Activated CD4-positive, alpha-beta T cell treated with anti-CD3 and anti-CD28 coated beads for 36 hours (primary cell): ENCODE results near the gene CREB1. TPM values are rescaled to one million over a fixed set of nuclear protein-coding genes. Genes with fewer than 3 reads are reported as not detected.
A peak's percentile ranks its signal among the peaks of the same experiment; 100 is the strongest.

Experiments used
- ATAC-seq: fragments of 200-7000 bp; cut with Tn5 transposase; one replicate; pipeline ENCODE4 v1.10.0; 2021; ENCODE audit warnings: mild to moderate bottlenecking, moderate library complexity
- CTCF ChIA-PET: fragments of 350-600 bp; sonication (Branson Sonifier 250); formaldehyde crosslinking; loops from one replicate; lab custom pipeline; 2021; ENCODE audit warnings: antibody characterized with exemption; lab: Charles Lee
- POLR2A ChIA-PET: fragments of 350-600 bp; sonication (Branson Sonifier 250); formaldehyde crosslinking; loops from one replicate; lab custom pipeline; 2021; ENCODE audit warnings: antibody characterized with exemption, inconsistent platforms; lab: Charles Lee
- DNase-seq: peaks from one replicate; pipeline ENCODE4 v3.0.0-alpha.2; 2020
- H3K27ac Mint-ChIP-seq: one replicate; pipeline ENCODE4 v1.8.0; 2021; ENCODE audit warnings: mixed read lengths
- H3K27me3 Mint-ChIP-seq: one replicate; pipeline ENCODE4 v1.8.0; 2021; ENCODE audit warnings: mixed read lengths
- H3K36me3 Mint-ChIP-seq: one replicate; pipeline ENCODE4 v1.8.0; 2021; ENCODE audit warnings: low read depth, mixed read lengths
- H3K4me1 Mint-ChIP-seq: one replicate; pipeline ENCODE4 v1.8.0; 2021; ENCODE audit warnings: mixed read lengths
- H3K4me3 Mint-ChIP-seq: one replicate; pipeline ENCODE4 v1.8.0; 2021; ENCODE audit warnings: mild to moderate bottlenecking, moderate library complexity, mixed read lengths
- H3K9me3 Mint-ChIP-seq: one replicate; pipeline ENCODE4 v1.8.0; 2021; ENCODE audit warnings: low read depth, mixed read lengths
- intact Hi-C, 2 experiments: fragments of 100-400 bp; cut with DNase I in 1 of 2; cut with micrococcal nuclease in 1 of 2; formaldehyde crosslinking; loops; one replicate each; pipeline versions ENCODE4 v1.14.2 to v1.15.1; 2022 to 2024; cut with DNase I, micrococcal nuclease
- total RNA-seq, 2 experiments: library from RNA; stranded (reverse); gene quantifications; one replicate each; pipeline ENCODE4 v1.2.3, GENCODE V29; 2021

Gene CREB1
- total RNA-seq, 2 experiments from 2014 or later, result 85.4 to 136 TPM

DNA sequence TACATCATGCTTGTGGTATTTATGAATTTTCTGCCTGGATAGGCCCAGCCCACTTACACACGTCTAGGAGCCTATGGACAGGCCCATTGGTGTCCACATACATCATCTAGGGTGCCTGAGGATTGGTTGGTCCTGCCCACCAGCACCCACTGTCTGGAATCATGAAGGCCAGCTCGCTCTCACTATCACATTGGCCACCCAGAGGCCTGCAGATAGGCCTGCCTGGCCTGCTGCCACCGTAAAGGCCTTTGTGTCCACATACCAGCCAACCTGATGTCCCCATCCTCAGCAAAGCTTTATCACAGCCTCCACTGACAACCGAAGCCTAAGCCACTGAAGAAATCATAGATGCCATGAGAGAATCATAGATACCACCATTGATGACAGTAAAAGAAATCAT is 55.2 kb downstream of the CREB1 start:
- ChIA-PET POLR2A (no interaction called here), CTCF (no interaction called here)
- Mint-ChIP-seq H3K27me3 (no peaks in the 10 kb centered on the region), H3K36me3 (peaks cover 72% of the 10 kb centered on the region), H3K4me3 (no peak overlapping the region), H3K4me1 (peaks cover 9% of the 10 kb centered on the region), H3K27ac (no peak overlapping the region), H3K9me3 (peaks cover 1% of the 10 kb centered on the region)
- ATAC-seq, result no peak
- DNase-seq, result no peak
- intact Hi-C loops, result no loop called here

DNA sequence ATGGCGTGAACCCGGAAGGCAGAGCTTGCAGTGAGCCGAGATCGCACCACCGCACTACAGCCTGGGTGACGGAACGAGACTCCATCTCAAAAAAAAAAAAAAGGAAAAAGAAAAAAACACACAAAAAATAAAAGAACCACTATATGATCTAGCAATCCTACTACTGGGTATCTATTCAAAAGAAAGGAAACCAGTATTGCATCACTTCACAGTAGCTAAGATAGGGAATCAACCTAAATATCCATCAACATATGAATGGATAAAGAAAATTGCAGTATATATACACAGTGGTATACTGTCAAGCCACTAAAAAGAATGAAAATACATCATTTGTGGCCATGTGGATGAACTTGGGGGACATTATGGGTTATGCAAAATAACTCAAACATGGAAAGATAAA is 57.5 kb downstream of the CREB1 start:
- Mint-ChIP-seq H3K4me1 (peaks cover 9% of the 10 kb centered on the region), H3K27me3 (no peaks in the 10 kb centered on the region), H3K4me3 (no peak overlapping the region), H3K9me3 (peaks cover 7% of the 10 kb centered on the region), H3K27ac (peak overlapping the region; percentile 47), H3K36me3 (peaks cover 83% of the 10 kb centered on the region)
- POLR2A ChIA-PET, result no interaction called here
- CTCF ChIA-PET, result no interaction called here
- DNase-seq (no peak), ATAC-seq (no peak)
- intact Hi-C loops, result no loop called here

DNA sequence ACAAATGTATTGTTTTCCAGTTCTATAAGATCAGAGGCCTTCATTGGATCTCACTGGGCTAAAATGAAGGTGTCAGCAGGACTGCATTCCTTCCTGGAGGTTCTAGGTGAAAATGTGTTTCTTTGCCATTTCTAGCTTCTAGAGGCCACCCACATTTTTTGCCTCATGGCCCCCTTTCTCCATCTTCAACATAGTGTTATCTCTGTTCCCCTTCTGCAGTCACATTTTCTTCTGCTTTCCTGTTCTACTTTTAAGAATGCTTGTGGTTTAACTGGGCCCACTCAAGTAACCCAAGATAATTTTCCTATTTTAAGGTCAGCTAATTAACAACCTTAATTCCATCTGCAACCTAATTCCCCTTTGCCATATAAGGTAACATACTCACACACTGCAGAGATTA is 59.4 kb downstream of the CREB1 start:
- no peak overlapping the region for H3K4me3 Mint-ChIP-seq
- H3K27ac Mint-ChIP-seq, result no peak overlapping the region
- ChIA-PET POLR2A (no interaction called here), CTCF (interaction anchor here (0.7 kb wide), 1 partner anchor 361 kb away, joined by 4 read pairs; no protein-coding TSS in a partner anchor)
- peaks cover 12% of the 10 kb centered on the region for H3K9me3 Mint-ChIP-seq
- no peaks in the 10 kb centered on the region for H3K27me3 Mint-ChIP-seq
- intact Hi-C loops, result no loop called here
- DNase-seq (no peak), ATAC-seq (no peak)
- peaks cover 12% of the 10 kb centered on the region for H3K4me1 Mint-ChIP-seq
- H3K36me3 Mint-ChIP-seq, result peaks cover 85% of the 10 kb centered on the region

DNA sequence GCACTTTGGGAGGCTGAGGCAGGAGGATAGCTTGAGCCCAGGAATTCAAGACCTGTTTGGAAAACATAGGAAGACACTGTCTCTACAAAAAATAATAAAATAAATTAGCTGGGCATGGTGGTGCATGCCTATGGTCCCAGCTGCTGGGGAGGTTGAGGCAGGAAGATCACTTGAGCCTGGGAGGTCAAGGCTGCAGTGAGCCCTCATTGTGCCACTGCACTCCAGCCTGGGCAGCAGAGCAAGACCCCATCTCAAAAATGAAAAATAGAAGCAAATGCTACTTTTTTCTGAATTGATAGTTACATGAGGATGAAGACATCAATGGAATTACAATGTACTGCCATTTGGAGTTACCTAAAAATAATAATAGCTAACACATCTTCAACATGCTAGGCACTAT is 63.5 kb downstream of the CREB1 start:
- H3K4me1 Mint-ChIP-seq, result peaks cover 11% of the 10 kb centered on the region
- H3K4me3 Mint-ChIP-seq, result no peak overlapping the region
- peaks cover 12% of the 10 kb centered on the region for H3K9me3 Mint-ChIP-seq
- no peak overlapping the region for H3K27ac Mint-ChIP-seq
- ATAC-seq (no peak), DNase-seq (no peak)
- H3K36me3 Mint-ChIP-seq, result peaks cover 64% of the 10 kb centered on the region
- intact Hi-C loops, result no loop called here
- no peaks in the 10 kb centered on the region for H3K27me3 Mint-ChIP-seq
- ChIA-PET CTCF (interaction anchor here (0.7 kb wide), 1 partner anchor 27 kb away, joined by 3 read pairs; no protein-coding TSS in a partner anchor), POLR2A (no interaction called here)

DNA sequence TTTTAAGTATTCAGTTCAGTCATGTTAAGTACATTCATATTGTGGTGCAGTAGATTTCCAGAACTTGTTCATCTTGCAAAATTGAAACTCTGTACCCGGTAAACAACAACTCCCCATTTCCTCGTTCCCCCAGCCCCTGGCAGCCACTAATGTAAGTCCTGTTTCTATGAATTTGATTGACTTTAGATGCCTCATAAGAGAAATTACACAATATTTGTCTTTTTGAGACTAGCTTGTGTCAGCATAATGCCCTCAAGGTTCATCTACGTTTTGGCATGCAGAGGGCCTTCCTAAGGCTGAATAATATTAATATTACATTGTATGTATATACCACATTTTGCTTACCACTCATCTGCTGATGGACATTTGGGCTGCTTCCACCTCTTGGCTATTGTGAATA is 64.5 kb downstream of the CREB1 start:
- Mint-ChIP-seq H3K4me3 (no peak overlapping the region), H3K27ac (peak overlapping the region; percentile 3), H3K9me3 (peaks cover 12% of the 10 kb centered on the region), H3K4me1 (peaks cover 6% of the 10 kb centered on the region), H3K27me3 (no peaks in the 10 kb centered on the region), H3K36me3 (peaks cover 58% of the 10 kb centered on the region)
- intact Hi-C loops, result no loop called here
- ChIA-PET CTCF (no interaction called here), POLR2A (no interaction called here)
- ATAC-seq, result no peak
- DNase-seq, result no peak

DNA sequence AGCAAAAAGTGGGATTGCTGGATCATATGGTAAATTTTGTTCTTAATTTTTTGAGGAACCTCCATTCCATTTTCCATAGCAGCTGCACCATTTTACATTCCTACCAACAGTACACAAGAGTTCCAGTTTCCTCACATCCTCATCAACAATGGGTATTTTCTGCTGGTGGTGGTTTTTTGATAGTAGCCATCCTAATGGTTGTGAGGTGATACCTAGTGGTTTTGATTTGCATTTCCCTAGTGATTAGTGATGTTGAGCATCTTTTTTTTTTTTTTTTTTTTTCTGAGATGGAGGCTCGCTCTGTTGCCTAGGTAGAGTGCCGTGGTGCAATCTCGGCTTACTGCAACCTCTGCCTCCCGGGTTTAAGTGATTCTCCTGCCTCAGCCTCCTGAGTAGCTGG is 65.0 kb downstream of the CREB1 start:
- Mint-ChIP-seq H3K4me3 (no peak overlapping the region), H3K9me3 (peaks cover 11% of the 10 kb centered on the region), H3K36me3 (peaks cover 55% of the 10 kb centered on the region), H3K4me1 (peaks cover 5% of the 10 kb centered on the region), H3K27ac (no peak overlapping the region), H3K27me3 (no peaks in the 10 kb centered on the region)
- intact Hi-C loops, result no loop called here
- ChIA-PET POLR2A (no interaction called here), CTCF (no interaction called here)
- ATAC-seq (no peak), DNase-seq (no peak)

DNA sequence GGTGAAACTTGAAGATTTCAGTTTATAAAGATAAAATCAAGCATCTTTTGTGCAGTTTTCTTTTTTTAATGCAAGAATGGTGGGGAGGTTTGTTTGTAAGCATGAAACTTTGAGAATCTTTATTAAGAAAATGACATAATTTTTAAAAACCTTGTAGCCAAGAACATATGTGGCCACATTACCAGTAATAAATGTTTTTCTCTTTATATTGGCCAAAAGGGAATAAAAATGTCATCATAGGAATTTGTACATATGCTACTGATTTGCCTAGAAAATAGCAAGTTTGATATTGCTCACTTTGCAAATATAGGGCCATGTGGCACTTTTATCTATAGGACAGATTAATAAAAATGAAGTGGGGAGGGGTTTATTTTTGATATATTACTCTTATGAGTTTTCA is 69.9 kb downstream of the CREB1 start:
- H3K36me3 Mint-ChIP-seq, result peaks cover 24% of the 10 kb centered on the region
- POLR2A ChIA-PET, result no interaction called here

DNA sequence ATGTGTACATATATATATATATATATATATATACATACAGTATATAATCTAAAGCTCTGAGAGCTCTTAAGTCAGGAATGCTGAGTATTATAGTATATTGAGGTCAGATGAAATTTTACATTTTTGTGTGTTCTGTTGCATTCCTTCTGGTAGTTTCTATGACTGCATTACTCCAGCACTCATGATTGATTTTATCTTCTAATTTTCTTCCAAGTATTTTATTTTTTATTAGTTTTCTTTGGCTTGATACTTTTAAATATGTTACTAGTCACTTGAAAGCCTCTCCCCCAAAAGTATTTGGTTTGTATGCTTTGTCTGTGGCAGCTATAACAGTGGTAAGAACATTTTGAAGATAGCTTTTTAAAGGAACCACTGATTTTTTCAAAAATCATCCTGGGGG is 70.5 kb downstream of the CREB1 start:
- no peaks in the 10 kb centered on the region for H3K9me3 Mint-ChIP-seq
- peaks cover 27% of the 10 kb centered on the region for H3K36me3 Mint-ChIP-seq
- H3K27me3 Mint-ChIP-seq, result no peaks in the 10 kb centered on the region
- POLR2A ChIA-PET, result no interaction called here
- no peak overlapping the region for H3K27ac Mint-ChIP-seq
- intact Hi-C loops, result no loop called here
- peaks cover 11% of the 10 kb centered on the region for H3K4me1 Mint-ChIP-seq
- DNase-seq (no peak), ATAC-seq (no peak)
- H3K4me3 Mint-ChIP-seq, result no peak overlapping the region
- CTCF ChIA-PET, result interaction anchor here (1.1 to 1.2 kb wide), 2 partner anchors 14 to 24 kb away, joined by 3 to 5 read pairs; partner anchors contain the start of gene METTL21A

More for the DNA sequence above, 69.9 kb downstream of the CREB1 start:
- no peaks in the 10 kb centered on the region for H3K27me3 Mint-ChIP-seq
- no peaks in the 10 kb centered on the region for H3K9me3 Mint-ChIP-seq
- H3K4me1 Mint-ChIP-seq, result peaks cover 11% of the 10 kb centered on the region
- no peak overlapping the region for H3K27ac Mint-ChIP-seq
- DNase-seq (no peak), ATAC-seq (no peak)
- CTCF ChIA-PET, result interaction anchor here (1.1 kb wide), 1 partner anchor 25 kb away, joined by 5 read pairs; the partner anchor contains the start of gene METTL21A
- intact Hi-C loops, result no loop called here
- H3K4me3 Mint-ChIP-seq, result no peak overlapping the region

DNA sequence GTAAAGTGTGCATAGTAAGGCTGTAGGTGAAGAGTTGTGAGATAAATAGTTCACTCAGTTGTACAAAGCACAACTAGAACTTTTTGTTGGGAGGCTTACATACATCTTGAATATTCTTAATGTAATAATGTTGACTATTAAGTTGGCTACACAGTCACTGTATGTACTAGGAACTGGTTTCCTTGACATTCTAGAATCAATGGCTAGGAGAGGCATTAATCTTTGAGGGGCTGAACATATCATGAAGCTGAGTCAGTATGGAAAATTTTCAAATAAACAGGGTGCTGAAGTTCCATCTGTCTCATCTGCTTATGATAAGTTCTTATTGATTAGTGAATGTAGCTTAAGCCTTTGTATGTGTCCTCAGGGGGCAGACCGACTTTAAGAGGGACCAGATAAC is 72.0 kb downstream of the CREB1 start:
- peaks cover 34% of the 10 kb centered on the region for H3K36me3 Mint-ChIP-seq
- no peak overlapping the region for H3K4me3 Mint-ChIP-seq
- ChIA-PET POLR2A (no interaction called here), CTCF (interaction anchor here (0.7 kb wide), 1 partner anchor 20 kb away, joined by 4 read pairs; no protein-coding TSS in a partner anchor)
- H3K27me3 Mint-ChIP-seq, result no peaks in the 10 kb centered on the region
- peaks cover 11% of the 10 kb centered on the region for H3K4me1 Mint-ChIP-seq
- no peaks in the 10 kb centered on the region for H3K9me3 Mint-ChIP-seq
- DNase-seq (no peak), ATAC-seq (no peak)
- H3K27ac Mint-ChIP-seq, result no peak overlapping the region
- intact Hi-C loops, result no loop called here

DNA sequence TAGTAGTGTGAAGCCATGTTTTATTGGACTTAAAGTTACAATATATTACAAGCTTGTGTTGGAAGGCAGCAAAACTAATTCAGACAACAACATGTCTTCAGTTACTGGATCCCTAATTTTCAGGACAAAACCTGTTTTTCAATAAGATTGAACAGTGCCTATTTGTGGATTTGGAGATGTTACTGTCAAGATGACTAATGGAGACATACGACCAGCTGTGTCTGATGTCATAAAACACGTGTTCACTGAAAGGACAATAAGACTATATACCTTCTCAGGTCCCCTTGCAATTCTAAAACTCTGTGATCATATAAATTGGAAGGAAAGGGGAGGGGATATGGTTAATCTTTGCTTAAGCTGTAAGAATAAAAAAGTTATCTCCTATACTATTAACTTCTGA is 73.7 kb downstream of the CREB1 start:
- POLR2A ChIA-PET, result no interaction called here
- H3K36me3 Mint-ChIP-seq, result peaks cover 40% of the 10 kb centered on the region

DNA sequence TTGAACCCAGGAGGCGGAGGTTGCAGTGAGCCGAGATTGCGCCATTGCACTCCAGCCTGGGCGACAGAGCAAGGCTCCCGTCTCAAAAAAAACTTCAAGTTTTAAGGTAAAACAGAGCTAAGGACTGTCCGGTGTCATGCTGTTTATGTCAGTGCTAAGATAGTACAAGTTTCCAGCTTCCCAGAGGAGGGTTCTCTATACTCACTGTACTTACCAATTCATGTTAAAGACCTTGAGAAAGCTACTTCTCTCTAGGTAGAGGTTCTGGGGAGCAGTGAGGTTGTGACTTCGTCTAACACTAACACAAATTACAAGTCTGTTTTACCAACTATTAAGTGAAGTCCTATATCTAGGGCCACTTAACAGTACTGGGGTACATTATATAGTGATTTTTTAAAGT is 76.6 kb downstream of the CREB1 start:
- CTCF ChIA-PET, result no interaction called here
- POLR2A ChIA-PET, result no interaction called here
- Mint-ChIP-seq H3K4me1 (peaks cover 11% of the 10 kb centered on the region), H3K9me3 (no peaks in the 10 kb centered on the region), H3K27ac (no peak overlapping the region), H3K27me3 (no peaks in the 10 kb centered on the region), H3K4me3 (no peak overlapping the region), H3K36me3 (peaks cover 39% of the 10 kb centered on the region)
- no peak for DNase-seq
- ATAC-seq, result no peak
- intact Hi-C loops, result no loop called here

More for the DNA sequence above, 73.7 kb downstream of the CREB1 start:
- Mint-ChIP-seq H3K4me3 (no peak overlapping the region), H3K27me3 (no peaks in the 10 kb centered on the region), H3K9me3 (no peaks in the 10 kb centered on the region), H3K4me1 (peaks cover 11% of the 10 kb centered on the region), H3K27ac (peak overlapping the region; percentile 22)
- CTCF ChIA-PET, result interaction anchor here (0.7 kb wide), 1 partner anchor 209 kb away, joined by 4 read pairs; no protein-coding TSS in a partner anchor
- ATAC-seq (no peak), DNase-seq (no peak)
- intact Hi-C loops, result no loop called here

DNA sequence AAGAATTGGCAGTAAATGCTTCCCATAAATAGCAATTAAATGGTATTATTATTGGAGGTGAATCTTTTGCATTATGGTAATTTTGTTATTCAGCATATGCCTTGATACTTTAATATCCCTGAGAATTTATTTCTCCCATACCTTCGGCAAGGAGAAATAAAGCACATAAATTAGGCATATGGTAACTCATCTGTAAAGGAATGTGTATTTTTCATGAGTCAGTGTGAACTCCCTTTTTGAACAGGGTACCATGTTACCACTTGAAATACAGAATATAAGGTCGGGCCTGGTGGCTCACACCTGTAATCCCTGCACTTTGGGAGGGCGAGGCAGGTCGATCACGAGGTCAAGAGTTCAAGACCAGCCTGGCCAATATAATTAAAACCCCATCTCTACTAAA is 77.1 kb downstream of the CREB1 start:
- Mint-ChIP-seq H3K4me3 (no peak overlapping the region), H3K9me3 (no peaks in the 10 kb centered on the region), H3K36me3 (peaks cover 38% of the 10 kb centered on the region), H3K27me3 (no peaks in the 10 kb centered on the region), H3K27ac (no peak overlapping the region), H3K4me1 (peaks cover 8% of the 10 kb centered on the region)
- DNase-seq, result no peak
- ChIA-PET POLR2A (no interaction called here), CTCF (no interaction called here)
- ATAC-seq, result no peak
- intact Hi-C loops, result no loop called here
